ENCODE data around the gene RBM14.

Gene RBM14

GRCh38 chr11:66595245-66595904 is 21.1 kb upstream of the RBM14 start:
- TF ChIP-seq EZH2phosphoT487 (IDR thresholded peaks at IDR 0.05; ENCODE audit: low read length), result no peak
- no peak for DNase-seq
- no peak overlapping the region for H3K4me3 ChIP-seq (ENCODE audit: low read length)
- H3K36me3 ChIP-seq (replicated peaks; ENCODE audit: insufficient read depth, low read length), result no peaks in the 10 kb centered on the region
- no peak overlapping the region for H3K9ac ChIP-seq (ENCODE audit: low read length)
- no peak overlapping the region for H3K27ac ChIP-seq (ENCODE audit: low read length)
- no peaks in the 10 kb centered on the region for H3K9me2 ChIP-seq (replicated peaks; ENCODE audit: insufficient read depth, low read length)
- H2AFZ ChIP-seq (ENCODE audit: low read length), result no peak overlapping the region
- no peaks in the 10 kb centered on the region for H3F3A ChIP-seq (ENCODE audit: insufficient read depth, low read length)
- H3K27me3 ChIP-seq (replicated peaks; ENCODE audit: insufficient read depth, low read length), result peaks cover 9% of the 10 kb centered on the region; the same call in 1 of the 2 replicates
- H3K4me2 ChIP-seq (ENCODE audit: low read depth, low read length), result no peak overlapping the region
- no peaks in the 10 kb centered on the region for H3K9me3 ChIP-seq (replicated peaks; ENCODE audit: insufficient read depth, low read length)
- peaks cover 3% of the 10 kb centered on the region; the same call in 1 of the 2 replicates for H3K4me1 ChIP-seq (ENCODE audit: low read length)
- peaks cover 8% of the 10 kb centered on the region; the same call in 1 of the 2 replicates for H3K79me2 ChIP-seq (ENCODE audit: low read length)
- H4K20me1 ChIP-seq (ENCODE audit: insufficient read depth, low read length), result no peaks in the 10 kb centered on the region

- H3K9ac ChIP-seq (ENCODE audit: low read length), result no peak overlapping the region
- no peak for DNase-seq
- no peak for TF ChIP-seq CTCF (IDR thresholded peaks at IDR 0.05; ENCODE audit: low read length)
- TF ChIP-seq EZH2phosphoT487 (IDR thresholded peaks at IDR 0.05; ENCODE audit: low read length), result no peak
- TF ChIP-seq EZH2 (optimal IDR thresholded peaks at IDR 0.05; ENCODE audit: low read depth, low read length), result no peak
Observed at GRCh38 chr11:66598993-66599392, 17.4 kb upstream of the RBM14 start.

GRCh38 chr11:66600219-66600618 is 16.2 kb upstream of the RBM14 start:
- no peak overlapping the region for H3K4me2 ChIP-seq (ENCODE audit: low read depth, low read length)
- H3K79me2 ChIP-seq (ENCODE audit: low read length), result no peaks in the 10 kb centered on the region
- no peak overlapping the region for H2AFZ ChIP-seq (ENCODE audit: low read length)
- no peak for DNase-seq
- no peak overlapping the region for H3K4me3 ChIP-seq (ENCODE audit: low read length)
- no peaks in the 10 kb centered on the region for H4K20me1 ChIP-seq (ENCODE audit: insufficient read depth, low read length)
- no peak overlapping the region for H3K27ac ChIP-seq (ENCODE audit: low read length)
- H3K4me1 ChIP-seq (ENCODE audit: low read length), result no peaks in the 10 kb centered on the region
- H3K9ac ChIP-seq (ENCODE audit: low read length), result no peak overlapping the region
- no peaks in the 10 kb centered on the region for H3K27me3 ChIP-seq (replicated peaks; ENCODE audit: insufficient read depth, low read length)
- TF ChIP-seq EZH2 (optimal IDR thresholded peaks at IDR 0.05; ENCODE audit: low read depth, low read length) (no peak), CTCF (IDR thresholded peaks at IDR 0.05; ENCODE audit: low read length) (no peak), EZH2phosphoT487 (IDR thresholded peaks at IDR 0.05; ENCODE audit: low read length) (no peak)
- no peaks in the 10 kb centered on the region for H3K9me3 ChIP-seq (replicated peaks; ENCODE audit: insufficient read depth, low read length)
- H3F3A ChIP-seq (ENCODE audit: insufficient read depth, low read length), result no peaks in the 10 kb centered on the region
- H3K9me2 ChIP-seq (replicated peaks; ENCODE audit: insufficient read depth, low read length), result no peaks in the 10 kb centered on the region
- no peaks in the 10 kb centered on the region for H3K36me3 ChIP-seq (replicated peaks; ENCODE audit: insufficient read depth, low read length)

More at GRCh38 chr11:66598993-66599392, 17.4 kb upstream of the RBM14 start:
- no peaks in the 10 kb centered on the region for H3K79me2 ChIP-seq (ENCODE audit: low read length)
- no peak overlapping the region for H3K4me3 ChIP-seq (ENCODE audit: low read length)
- H3K9me3 ChIP-seq (replicated peaks; ENCODE audit: insufficient read depth, low read length), result no peaks in the 10 kb centered on the region
- no peaks in the 10 kb centered on the region for H4K20me1 ChIP-seq (ENCODE audit: insufficient read depth, low read length)
- H3K9me2 ChIP-seq (replicated peaks; ENCODE audit: insufficient read depth, low read length), result no peaks in the 10 kb centered on the region
- no peaks in the 10 kb centered on the region for H3K36me3 ChIP-seq (replicated peaks; ENCODE audit: insufficient read depth, low read length)
- H3K4me1 ChIP-seq (ENCODE audit: low read length), result no peaks in the 10 kb centered on the region
- no peak overlapping the region for H3K4me2 ChIP-seq (ENCODE audit: low read depth, low read length)
- H3K27me3 ChIP-seq (replicated peaks; ENCODE audit: insufficient read depth, low read length), result no peaks in the 10 kb centered on the region
- no peaks in the 10 kb centered on the region for H3F3A ChIP-seq (ENCODE audit: insufficient read depth, low read length)
- no peak overlapping the region for H3K27ac ChIP-seq (ENCODE audit: low read length)
- H2AFZ ChIP-seq (ENCODE audit: low read length), result no peak overlapping the region

- Histone ChIP-seq H3K79me2 (ENCODE audit: low read length) (no peaks in the 10 kb centered on the region), H3K27me3 (replicated peaks; ENCODE audit: insufficient read depth, low read length) (no peaks in the 10 kb centered on the region), H3K27ac (ENCODE audit: low read length) (no peak overlapping the region), H3K9me3 (replicated peaks; ENCODE audit: insufficient read depth, low read length) (no peaks in the 10 kb centered on the region), H3K9me2 (replicated peaks; ENCODE audit: insufficient read depth, low read length) (no peaks in the 10 kb centered on the region), H3K4me3 (ENCODE audit: low read length) (no peak overlapping the region), H3K4me1 (ENCODE audit: low read length) (no peaks in the 10 kb centered on the region), H3F3A (ENCODE audit: insufficient read depth, low read length) (no peaks in the 10 kb centered on the region), H3K4me2 (ENCODE audit: low read depth, low read length) (no peak overlapping the region), H4K20me1 (ENCODE audit: insufficient read depth, low read length) (no peaks in the 10 kb centered on the region), H2AFZ (ENCODE audit: low read length) (no peak overlapping the region), H3K36me3 (replicated peaks; ENCODE audit: insufficient read depth, low read length) (no peaks in the 10 kb centered on the region), H3K9ac (ENCODE audit: low read length) (no peak overlapping the region)
- TF ChIP-seq EZH2phosphoT487 (IDR thresholded peaks at IDR 0.05; ENCODE audit: low read length), result no peak
- TF ChIP-seq CTCF (IDR thresholded peaks at IDR 0.05; ENCODE audit: low read length), result no peak
- no peak for TF ChIP-seq EZH2 (optimal IDR thresholded peaks at IDR 0.05; ENCODE audit: low read depth, low read length)
- no peak for DNase-seq
Observed at GRCh38 chr11:66600631-66601233, 15.7 kb upstream of the RBM14 start.
